Liver (tissue), 9 donors: ENCODE measurements around the gene TMEM175. TPM values are rescaled to one million over a fixed set of nuclear protein-coding genes. Genes with fewer than 3 reads are reported as not detected.

Experiments used
- DNase-seq: peaks from one replicate; pipeline ENCODE4 v3.0.0-alpha.2; 2017; ENCODE audit warnings: low spot score
- H3K27ac ChIP-seq, 2 donors: one replicate each; pipeline ENCODE4 v1.7.0; 2013; ENCODE audit warnings: inconsistent platforms in 2 of 2, low read length in 2 of 2, control low read depth in 1 of 2, low read depth in 1 of 2, mild to moderate bottlenecking in 1 of 2
- H3K27me3 ChIP-seq, 4 donors: one replicate each; pipeline versions ENCODE4 v1.6.1 to v1.7.0; 2013; ENCODE audit warnings: low read length in 3 of 4, inconsistent platforms in 1 of 4, mild to moderate bottlenecking in 1 of 4, moderate library complexity in 1 of 4; ENCODE audit not compliant: control insufficient read depth in 4 of 4, insufficient read depth in 4 of 4
- H3K36me3 ChIP-seq, 4 donors: one replicate each; pipeline versions ENCODE4 v1.6.1 to v1.7.0; 2013; ENCODE audit warnings: low read length in 3 of 4, mild to moderate bottlenecking in 3 of 4, low read depth in 1 of 4, moderate library complexity in 1 of 4; ENCODE audit not compliant: control insufficient read depth in 4 of 4, insufficient read depth in 3 of 4
- H3K4me1 ChIP-seq, 4 donors: one replicate each; pipeline versions ENCODE4 v1.6.1 to v1.7.0; 2013; ENCODE audit warnings: low read length in 3 of 4, mild to moderate bottlenecking in 3 of 4, moderate library complexity in 1 of 4; ENCODE audit not compliant: control insufficient read depth in 4 of 4, insufficient read depth in 4 of 4
- H3K4me3 ChIP-seq, 3 donors: one replicate each; pipeline versions ENCODE4 v1.6.1 to v1.7.0; 2013; ENCODE audit warnings: low read length in 3 of 3, control low read depth in 1 of 3, low read depth in 1 of 3, mild to moderate bottlenecking in 1 of 3
- H3K9ac ChIP-seq, 2 donors: one replicate each; pipeline ENCODE4 v1.7.0; 2013; ENCODE audit warnings: low read length in 2 of 2, mild to moderate bottlenecking in 2 of 2, moderate library complexity in 2 of 2, control low read depth in 1 of 2, low read depth in 1 of 2
- H3K9me3 ChIP-seq, 4 donors: one replicate each; pipeline versions ENCODE4 v1.6.1 to v1.7.0; 2013; ENCODE audit warnings: low read length in 3 of 4; ENCODE audit not compliant: control insufficient read depth in 4 of 4
- ATF3 ChIP-seq: IDR thresholded peaks from 2 replicates; pipeline ENCODE4 v1.6.1; 2016; ENCODE audit warnings: antibody characterized with exemption
- FOXA2 ChIP-seq: IDR thresholded peaks from 2 replicates; pipeline ENCODE4 v1.6.1; 2016; ENCODE audit warnings: antibody characterized with exemption
- GABPA ChIP-seq, 2 donors: IDR thresholded peaks in 1 of 2; conservative IDR thresholded peaks in 1 of 2; 2 replicates each; pipeline ENCODE4 v1.6.1; 2016; ENCODE audit warnings: antibody characterized with exemption in 2 of 2, mild to moderate bottlenecking in 1 of 2, moderate library complexity in 1 of 2
- JUND ChIP-seq, 2 donors: IDR thresholded peaks; 2 replicates each; pipeline ENCODE4 v1.6.1; 2016; ENCODE audit warnings: antibody characterized with exemption in 2 of 2
- NR2F2 ChIP-seq: IDR thresholded peaks from 2 replicates; pipeline ENCODE4 v1.6.1; 2016; ENCODE audit warnings: antibody characterized with exemption
- RAD21 ChIP-seq, 2 donors: IDR thresholded peaks; 2 replicates each; pipeline ENCODE4 v1.6.1; 2016; ENCODE audit warnings: antibody characterized with exemption in 2 of 2, mild to moderate bottlenecking in 2 of 2
- REST ChIP-seq: IDR thresholded peaks from 2 replicates; pipeline ENCODE4 v1.6.1; 2016; ENCODE audit warnings: antibody characterized with exemption, mild to moderate bottlenecking
- RXRA ChIP-seq, 2 donors: IDR thresholded peaks; 2 replicates each; pipeline ENCODE4 v1.6.1; 2017 to 2018; ENCODE audit warnings: antibody characterized with exemption in 2 of 2, mild to moderate bottlenecking in 1 of 2
- TAF1 ChIP-seq: conservative IDR thresholded peaks from 2 replicates; pipeline ENCODE4 v1.6.1; 2016; ENCODE audit warnings: antibody characterized with exemption, mild to moderate bottlenecking
- YY1 ChIP-seq: IDR thresholded peaks from 2 replicates; pipeline ENCODE4 v1.6.1; 2016; ENCODE audit warnings: antibody characterized with exemption, mild to moderate bottlenecking
- WGBS: extraction: QIAGEN DNeasy Blood & Tissue Kit; methylation state at CpG from one replicate; pipeline ENCODE4 v1.1.7; 2013; 5-methylcytosine and 5-hydroxymethylcytosine counted together
- polyA plus RNA-seq, 2 donors: library from polyadenylated mRNA; stranded (reverse) in 1 of 2; unstranded in 1 of 2; fragments of 200-250 nt in 1 of 2; fragments of >200 nt in 1 of 2; fragmentation: Nextera tagmentation in 1 of 2; extraction: Ambion mirVana in 1 of 2; gene quantifications; one replicate each; pipeline versions ENCODE4 v1.2.1 to v1.2.3, GENCODE V29; 2013 to 2015
- total RNA-seq, 2 donors: library from RNA; depleted of rRNA; stranded (reverse); fragments of >200 nt; gene quantifications; one replicate each; pipeline ENCODE4 v1.2.3, GENCODE V29; 2014
- TF ChIP-seq, protein P1 (sequence below): IDR thresholded peaks from 2 replicates; pipeline ENCODE4 v1.6.1; 2016; ENCODE audit warnings: antibody characterized with exemption
- TF ChIP-seq, protein P2 (sequence below): IDR thresholded peaks from 2 replicates; pipeline ENCODE4 v1.6.1; 2016; ENCODE audit warnings: antibody characterized with exemption
- donor health status: healthy.
- donor health status: healthy.
- donor health status: healthy.
- donor health status: healthy.
- donor health status: healthy.

Gene TMEM175
- total and polyA plus RNA-seq, 4 donors: 18.6 to 26.3 (median 25.5) TPM

DNA sequence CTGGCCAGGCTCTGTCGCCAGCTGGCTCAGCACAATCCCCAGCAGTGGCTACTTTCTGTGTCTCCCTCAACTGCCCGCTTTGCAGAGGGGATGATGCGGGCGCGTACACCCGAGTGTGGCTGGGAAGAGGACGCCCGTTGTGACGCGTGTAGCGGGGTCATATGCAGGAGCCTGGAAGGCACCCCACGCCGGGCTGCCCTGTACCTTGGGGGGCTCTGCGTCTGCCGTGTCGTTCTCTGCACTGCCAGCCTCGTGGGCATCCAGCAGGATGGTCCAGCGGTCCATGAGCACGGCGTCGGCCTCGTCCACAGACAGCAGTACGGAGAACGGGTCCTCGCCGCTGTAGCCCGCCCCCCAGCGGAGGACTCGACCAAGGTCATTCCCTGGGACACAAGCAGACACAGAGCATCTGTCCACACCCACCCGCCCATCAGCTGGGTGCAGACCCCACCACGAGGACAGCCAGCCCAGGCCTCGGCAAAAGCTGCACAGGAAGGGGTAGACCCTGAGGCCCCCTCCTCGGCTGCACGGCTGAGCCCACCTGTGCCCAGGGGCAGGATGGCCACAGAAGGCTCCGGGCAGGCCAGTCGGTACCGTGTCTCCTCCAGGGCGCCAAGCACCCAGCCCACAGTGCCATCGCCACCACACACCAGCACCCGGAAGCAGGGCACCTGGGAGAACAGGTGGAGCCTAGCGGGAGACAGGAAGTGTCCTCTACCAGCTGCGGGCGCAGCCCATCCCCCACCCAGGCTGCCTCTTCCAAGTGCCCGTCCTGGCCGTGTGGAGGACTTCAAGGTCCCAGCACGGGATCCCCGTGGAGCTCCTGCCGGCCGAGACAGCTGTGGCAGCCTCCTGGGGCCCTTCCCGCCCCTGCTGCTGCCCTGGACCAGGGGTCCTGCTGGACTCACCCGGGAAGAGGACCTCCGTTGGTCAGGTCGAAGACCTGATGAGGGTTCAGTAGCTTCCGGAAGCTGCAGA, 30.3 kb downstream of the TMEM175 start (continued):
- TF ChIP-seq, protein P1, sequence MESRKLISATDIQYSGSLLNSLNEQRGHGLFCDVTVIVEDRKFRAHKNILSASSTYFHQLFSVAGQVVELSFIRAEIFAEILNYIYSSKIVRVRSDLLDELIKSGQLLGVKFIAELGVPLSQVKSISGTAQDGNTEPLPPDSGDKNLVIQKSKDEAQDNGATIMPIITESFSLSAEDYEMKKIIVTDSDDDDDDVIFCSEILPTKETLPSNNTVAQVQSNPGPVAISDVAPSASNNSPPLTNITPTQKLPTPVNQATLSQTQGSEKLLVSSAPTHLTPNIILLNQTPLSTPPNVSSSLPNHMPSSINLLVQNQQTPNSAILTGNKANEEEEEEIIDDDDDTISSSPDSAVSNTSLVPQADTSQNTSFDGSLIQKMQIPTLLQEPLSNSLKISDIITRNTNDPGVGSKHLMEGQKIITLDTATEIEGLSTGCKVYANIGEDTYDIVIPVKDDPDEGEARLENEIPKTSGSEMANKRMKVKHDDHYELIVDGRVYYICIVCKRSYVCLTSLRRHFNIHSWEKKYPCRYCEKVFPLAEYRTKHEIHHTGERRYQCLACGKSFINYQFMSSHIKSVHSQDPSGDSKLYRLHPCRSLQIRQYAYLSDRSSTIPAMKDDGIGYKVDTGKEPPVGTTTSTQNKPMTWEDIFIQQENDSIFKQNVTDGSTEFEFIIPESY: no peak
- TF ChIP-seq NR2F2 (no peak), REST (no peak), RXRA (IDR thresholded peaks at IDR 0.05) (no peak), GABPA (IDR thresholded peaks at IDR 0.05 in 1 of 2, conservative IDR thresholded peaks at IDR 0.05 in 1 of 2) (no peak)

DNA sequence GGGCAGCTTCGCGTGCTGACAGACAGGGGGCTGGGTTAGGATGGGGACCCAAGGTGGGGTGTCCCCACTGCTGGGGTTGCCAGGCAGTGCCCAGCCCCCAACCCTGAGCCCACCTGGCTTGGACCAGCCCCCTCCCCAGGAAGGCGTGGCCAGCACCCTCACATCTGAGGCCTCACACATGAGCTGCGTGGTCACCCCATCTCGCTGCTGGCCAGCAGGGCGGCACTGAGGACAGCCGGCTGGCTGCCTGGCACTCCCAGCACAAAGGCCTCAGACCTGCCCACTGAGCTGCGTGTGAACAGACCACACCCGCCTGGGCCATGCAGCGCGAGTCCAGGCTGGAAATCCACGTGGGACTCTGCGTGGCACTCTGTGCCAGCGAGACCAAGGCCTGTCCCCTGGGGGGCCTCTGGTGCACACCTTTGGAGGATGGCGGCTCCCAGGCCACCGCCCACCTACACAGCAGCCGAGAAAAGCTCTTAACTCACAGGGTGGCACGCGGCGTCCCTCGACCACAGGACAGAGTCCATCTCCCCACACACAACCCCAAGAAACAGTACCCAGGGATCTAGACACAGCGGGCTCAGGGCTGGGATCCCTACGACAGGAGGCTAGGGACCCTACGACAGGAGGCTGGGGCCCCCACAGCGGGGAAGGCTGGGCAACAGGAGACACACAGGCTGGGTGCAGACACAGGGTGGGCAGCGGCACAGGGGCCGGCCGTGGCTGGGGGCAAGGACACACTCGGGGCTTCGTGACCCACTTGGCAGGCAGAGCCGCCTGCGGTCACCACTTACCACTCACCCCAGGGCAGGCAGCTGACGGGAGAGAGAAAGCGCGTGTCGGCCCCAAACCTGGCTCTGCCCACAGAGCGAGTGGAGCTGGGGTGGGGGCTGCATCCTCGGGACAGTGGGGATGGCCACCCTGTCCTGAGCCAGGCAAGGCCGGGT, 31.3 kb downstream of the TMEM175 start:
- no peak overlapping the region for H3K27ac ChIP-seq
- DNase-seq: no peak
- no peak overlapping the region for H3K4me3 ChIP-seq
- H3K4me1 ChIP-seq: no peaks in the 10 kb centered on the region
- no peak overlapping the region for H3K9ac ChIP-seq
- H3K9me3 ChIP-seq: no peaks in the 10 kb centered on the region
- H3K27me3 ChIP-seq: no peaks in the 10 kb centered on the region
- no peak for TF ChIP-seq YY1
- TF ChIP-seq TAF1: no peak
- TF ChIP-seq ATF3: no peak
- TF ChIP-seq, protein P1: no peak
- TF ChIP-seq, protein P2, sequence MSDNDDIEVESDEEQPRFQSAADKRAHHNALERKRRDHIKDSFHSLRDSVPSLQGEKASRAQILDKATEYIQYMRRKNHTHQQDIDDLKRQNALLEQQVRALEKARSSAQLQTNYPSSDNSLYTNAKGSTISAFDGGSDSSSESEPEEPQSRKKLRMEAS: no peak
- TF ChIP-seq NR2F2: no peak
- TF ChIP-seq JUND (IDR thresholded peaks at IDR 0.05): no peak
- no peak for TF ChIP-seq FOXA2
- TF ChIP-seq RAD21 (IDR thresholded peaks at IDR 0.05): no peak
- peaks cover 0 to 23% (median 2%) of the 10 kb centered on the region in 4 donors for H3K36me3 ChIP-seq
- 93% methylated on average over 39 of the region's 39 CpGs for WGBS
